ENCODE measurements around the gene SAMD4B.

- TF ChIP-seq, protein P1, sequence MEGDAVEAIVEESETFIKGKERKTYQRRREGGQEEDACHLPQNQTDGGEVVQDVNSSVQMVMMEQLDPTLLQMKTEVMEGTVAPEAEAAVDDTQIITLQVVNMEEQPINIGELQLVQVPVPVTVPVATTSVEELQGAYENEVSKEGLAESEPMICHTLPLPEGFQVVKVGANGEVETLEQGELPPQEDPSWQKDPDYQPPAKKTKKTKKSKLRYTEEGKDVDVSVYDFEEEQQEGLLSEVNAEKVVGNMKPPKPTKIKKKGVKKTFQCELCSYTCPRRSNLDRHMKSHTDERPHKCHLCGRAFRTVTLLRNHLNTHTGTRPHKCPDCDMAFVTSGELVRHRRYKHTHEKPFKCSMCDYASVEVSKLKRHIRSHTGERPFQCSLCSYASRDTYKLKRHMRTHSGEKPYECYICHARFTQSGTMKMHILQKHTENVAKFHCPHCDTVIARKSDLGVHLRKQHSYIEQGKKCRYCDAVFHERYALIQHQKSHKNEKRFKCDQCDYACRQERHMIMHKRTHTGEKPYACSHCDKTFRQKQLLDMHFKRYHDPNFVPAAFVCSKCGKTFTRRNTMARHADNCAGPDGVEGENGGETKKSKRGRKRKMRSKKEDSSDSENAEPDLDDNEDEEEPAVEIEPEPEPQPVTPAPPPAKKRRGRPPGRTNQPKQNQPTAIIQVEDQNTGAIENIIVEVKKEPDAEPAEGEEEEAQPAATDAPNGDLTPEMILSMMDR (IDR thresholded peaks at IDR 0.05), result peak in 1 of 6 experiments; percentile 12
- TF ChIP-seq POLR2A (IDR thresholded peaks at IDR 0.05), result peak; percentile 79 to 93
Observed at GRCh38 chr19:39390751-39391437, 48.7 kb downstream of the SAMD4B start, which contains the start of the genes MED29 and PAF1.

Measured in thyroid gland (tissue), 4 donors.